22Rv1 (cell line): ENCODE results near the gene DUSP19.

Experiments used
- H3K27ac ChIP-seq: fragments of 450-650 bp; 2 replicates; pipeline ENCODE4 v1.5.1; 2017
- ZFX ChIP-seq: fragments of 450-650 bp; IDR thresholded peaks from 2 replicates; pipeline ENCODE4 v1.6.1; 2017; ENCODE audit warnings: antibody characterized with exemption, borderline replicate concordance
- TF ChIP-seq, protein P1 (sequence below): fragments of 450-650 bp; IDR thresholded peaks from 2 replicates; pipeline ENCODE4 v1.5.1; 2017; ENCODE audit warnings: mild to moderate bottlenecking

The DUSP19 gene

GRCh38 chr2:183134016-183134415, 55.5 kb downstream of the DUSP19 start:
- TF ChIP-seq, protein P1, sequence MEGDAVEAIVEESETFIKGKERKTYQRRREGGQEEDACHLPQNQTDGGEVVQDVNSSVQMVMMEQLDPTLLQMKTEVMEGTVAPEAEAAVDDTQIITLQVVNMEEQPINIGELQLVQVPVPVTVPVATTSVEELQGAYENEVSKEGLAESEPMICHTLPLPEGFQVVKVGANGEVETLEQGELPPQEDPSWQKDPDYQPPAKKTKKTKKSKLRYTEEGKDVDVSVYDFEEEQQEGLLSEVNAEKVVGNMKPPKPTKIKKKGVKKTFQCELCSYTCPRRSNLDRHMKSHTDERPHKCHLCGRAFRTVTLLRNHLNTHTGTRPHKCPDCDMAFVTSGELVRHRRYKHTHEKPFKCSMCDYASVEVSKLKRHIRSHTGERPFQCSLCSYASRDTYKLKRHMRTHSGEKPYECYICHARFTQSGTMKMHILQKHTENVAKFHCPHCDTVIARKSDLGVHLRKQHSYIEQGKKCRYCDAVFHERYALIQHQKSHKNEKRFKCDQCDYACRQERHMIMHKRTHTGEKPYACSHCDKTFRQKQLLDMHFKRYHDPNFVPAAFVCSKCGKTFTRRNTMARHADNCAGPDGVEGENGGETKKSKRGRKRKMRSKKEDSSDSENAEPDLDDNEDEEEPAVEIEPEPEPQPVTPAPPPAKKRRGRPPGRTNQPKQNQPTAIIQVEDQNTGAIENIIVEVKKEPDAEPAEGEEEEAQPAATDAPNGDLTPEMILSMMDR = no peak
- TF ChIP-seq ZFX = no peak
- H3K27ac ChIP-seq = no peak overlapping the region

GRCh38 chr2:183148955-183149354, 70.4 kb downstream of the DUSP19 start:
- no peak overlapping the region for H3K27ac ChIP-seq
- no peak for TF ChIP-seq ZFX
- TF ChIP-seq, protein P1 = no peak

GRCh38 chr2:183149489-183149888, 70.9 kb downstream of the DUSP19 start:
- H3K27ac ChIP-seq = no peak overlapping the region
- no peak for TF ChIP-seq ZFX
- TF ChIP-seq, protein P1 = no peak
